Duodenal mucosa (tissue), 2 donors: ENCODE results near the gene CAB39.

Experiments used
- H3K27ac ChIP-seq: one replicate; pipeline ENCODE4 v1.7.0; 2013; ENCODE audit warnings: low read depth, low read length
- H3K27me3 ChIP-seq, 2 donors: one replicate each; pipeline ENCODE4 v1.7.0; 2013; ENCODE audit warnings: low read length in 2 of 2, control low read depth in 1 of 2; ENCODE audit not compliant: insufficient read depth in 2 of 2, control insufficient read depth in 1 of 2
- H3K36me3 ChIP-seq, 2 donors: one replicate each; pipeline ENCODE4 v1.7.0; 2013; ENCODE audit warnings: low read length in 2 of 2, control low read depth in 1 of 2; ENCODE audit not compliant: insufficient read depth in 2 of 2, control insufficient read depth in 1 of 2
- H3K4me1 ChIP-seq, 2 donors: one replicate each; pipeline ENCODE4 v1.7.0; 2013; ENCODE audit warnings: low read length in 2 of 2, control low read depth in 1 of 2; ENCODE audit not compliant: insufficient read depth in 2 of 2, control insufficient read depth in 1 of 2
- H3K4me3 ChIP-seq, 2 donors: one replicate each; pipeline ENCODE4 v1.7.0; 2013; ENCODE audit warnings: low read length in 2 of 2, low read depth in 1 of 2
- H3K9ac ChIP-seq, 2 donors: one replicate each; pipeline ENCODE4 v1.7.0; 2013; ENCODE audit warnings: low read length in 2 of 2, low read depth in 1 of 2
- H3K9me3 ChIP-seq, 2 donors: one replicate each; pipeline ENCODE4 v1.7.0; 2013; ENCODE audit warnings: low read length in 2 of 2, control low read depth in 1 of 2; ENCODE audit not compliant: control insufficient read depth in 1 of 2

Gene CAB39

GRCh38 chr2:230864122-230864604, 151.5 kb downstream of the CAB39 start:
- Histone ChIP-seq H3K9me3 (no peaks in the 10 kb centered on the region), H3K4me3 (peak overlapping the region; percentile 55 to 82), H3K27ac (no peak overlapping the region), H3K9ac (peak overlapping the region in 1 of 2 donors; percentile 48), H3K36me3 (no peaks in the 10 kb centered on the region), H3K4me1 (peaks cover 15 to 27% of the 10 kb centered on the region in 2 donors), H3K27me3 (peaks cover 0 to 7% of the 10 kb centered on the region in 2 donors)

GRCh38 chr2:230864605-230865306, 152.1 kb downstream of the CAB39 start, which contains the start of gene ITM2C:
TSS of gene ITM2C (plus strand) at chr2:230864942. CDS start at chr2:230865026, 84 bp downstream.
- peak within 1 kb of the TSS; percentile 82 to 83 for H3K4me3 ChIP-seq
- peaks cover 15 to 33% of the 10 kb centered on the region in 2 donors for H3K4me1 ChIP-seq
- peaks cover 0 to 7% of the 10 kb centered on the region in 2 donors for H3K27me3 ChIP-seq
- H3K9me3 ChIP-seq, result no peaks in the 10 kb centered on the region
- no peak within 1 kb of the TSS for H3K27ac ChIP-seq
- H3K9ac ChIP-seq, result peak within 1 kb of the TSS; percentile 64 to 77
- H3K36me3 ChIP-seq, result no peaks in the 10 kb centered on the region

- Histone ChIP-seq H3K4me3 (peak overlapping the region; percentile 82 to 83), H3K4me1 (peaks cover 20 to 39% of the 10 kb centered on the region in 2 donors), H3K36me3 (no peaks in the 10 kb centered on the region), H3K27me3 (peaks cover 0 to 7% of the 10 kb centered on the region in 2 donors), H3K9me3 (no peaks in the 10 kb centered on the region), H3K27ac (no peak overlapping the region), H3K9ac (peak overlapping the region; percentile 64 to 77)
Measured at GRCh38 chr2:230865307-230865765, 152.7 kb downstream of the CAB39 start.

GRCh38 chr2:230865766-230866755, 153.4 kb downstream of the CAB39 start:
- Histone ChIP-seq H3K27me3 (peaks cover 0 to 7% of the 10 kb centered on the region in 2 donors), H3K4me3 (peak overlapping the region; percentile 82 to 83), H3K27ac (no peak overlapping the region)

DNA sequence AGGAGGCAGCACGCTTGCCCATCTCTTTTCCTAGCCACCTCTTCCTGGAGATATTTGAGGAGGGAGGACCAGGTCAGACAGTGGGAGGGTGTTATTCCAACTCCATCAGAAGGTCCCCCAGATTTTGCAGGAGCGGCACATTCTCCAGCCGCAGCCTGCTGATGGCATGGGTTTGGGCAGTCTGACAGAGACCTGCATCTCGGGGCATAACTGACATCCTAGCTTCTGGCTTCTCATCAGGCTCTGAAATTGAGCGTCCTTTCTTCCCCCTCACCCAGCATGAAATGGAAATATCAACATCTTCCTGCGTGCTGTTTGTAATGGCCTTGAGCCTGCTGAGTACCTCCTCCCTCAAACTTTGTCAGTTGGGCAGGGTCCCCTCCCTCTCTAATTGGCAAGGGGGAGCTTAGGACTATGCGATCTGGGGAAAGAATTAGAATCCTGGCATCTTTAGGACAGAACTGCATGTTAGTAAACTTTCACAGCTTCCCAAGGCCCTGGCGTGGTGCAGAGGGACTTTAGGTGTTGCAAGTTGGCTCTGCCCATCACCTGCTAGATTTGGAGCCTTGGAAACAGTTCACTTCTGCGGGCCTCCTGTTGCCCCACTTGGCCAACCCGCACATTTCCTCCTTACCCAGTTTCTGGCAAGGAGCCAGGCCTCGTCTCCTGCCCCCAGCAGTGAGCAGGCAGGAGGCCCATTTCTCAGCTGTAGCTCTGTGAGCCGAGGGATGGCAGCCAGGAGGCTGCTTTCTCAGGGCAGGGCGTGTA, 154.3 kb downstream of the CAB39 start:
- Histone ChIP-seq H3K4me3 (peak overlapping the region in 1 of 2 donors; percentile 82), H3K4me1 (peaks cover 32 to 54% of the 10 kb centered on the region in 2 donors), H3K9ac (no peak overlapping the region)

More at GRCh38 chr2:230865766-230866755, 153.4 kb downstream of the CAB39 start:
- peaks cover 26 to 45% of the 10 kb centered on the region in 2 donors for H3K4me1 ChIP-seq
- H3K36me3 ChIP-seq, result no peaks in the 10 kb centered on the region
- H3K9ac ChIP-seq, result peak overlapping the region in 1 of 2 donors; percentile 77
- H3K9me3 ChIP-seq, result no peaks in the 10 kb centered on the region

GRCh38 chr2:230868161-230868946, 155.7 kb downstream of the CAB39 start:
- peaks cover 0 to 2% of the 10 kb centered on the region in 2 donors for H3K27me3 ChIP-seq
- no peak overlapping the region for H3K4me3 ChIP-seq
- no peaks in the 10 kb centered on the region for H3K9me3 ChIP-seq
- H3K4me1 ChIP-seq, result peaks cover 36 to 60% of the 10 kb centered on the region in 2 donors
- H3K36me3 ChIP-seq, result no peaks in the 10 kb centered on the region
- H3K27ac ChIP-seq, result no peak overlapping the region
- H3K9ac ChIP-seq, result no peak overlapping the region

More for the DNA sequence above, 154.3 kb downstream of the CAB39 start:
- Histone ChIP-seq H3K27ac (no peak overlapping the region), H3K27me3 (peaks cover 0 to 7% of the 10 kb centered on the region in 2 donors), H3K36me3 (no peaks in the 10 kb centered on the region), H3K9me3 (no peaks in the 10 kb centered on the region)

- Histone ChIP-seq H3K9ac (no peak overlapping the region), H3K4me3 (no peak overlapping the region)
Measured at GRCh38 chr2:230868947-230869913, 156.6 kb downstream of the CAB39 start.

GRCh38 chr2:230869914-230870543, 157.4 kb downstream of the CAB39 start:
- H3K4me1 ChIP-seq, result peaks cover 36 to 63% of the 10 kb centered on the region in 2 donors
- H3K9me3 ChIP-seq, result no peaks in the 10 kb centered on the region
- peak overlapping the region; percentile 10 for H3K27ac ChIP-seq
- H3K36me3 ChIP-seq, result peaks cover 0 to 4% of the 10 kb centered on the region in 2 donors
- H3K27me3 ChIP-seq, result no peaks in the 10 kb centered on the region
- H3K9ac ChIP-seq, result no peak overlapping the region
- no peak overlapping the region for H3K4me3 ChIP-seq

More at GRCh38 chr2:230868947-230869913, 156.6 kb downstream of the CAB39 start:
- no peaks in the 10 kb centered on the region for H3K9me3 ChIP-seq
- peaks cover 36 to 61% of the 10 kb centered on the region in 2 donors for H3K4me1 ChIP-seq
- H3K27me3 ChIP-seq, result no peaks in the 10 kb centered on the region
- no peak overlapping the region for H3K27ac ChIP-seq
- no peaks in the 10 kb centered on the region for H3K36me3 ChIP-seq
